HepG2 (cell line): ENCODE data around the gene SHC1. TPM values are rescaled to one million over a fixed set of nuclear protein-coding genes. Genes with fewer than 3 reads are reported as not detected.
A peak's percentile ranks its signal among the peaks of the same experiment; 100 is the strongest.

Source experiments
- FUBP1 ChIP-seq: sonication (generic); formaldehyde crosslinking; IDR thresholded peaks from 2 replicates; pipeline ENCODE4 v1.5.1; 2020; ENCODE audit warnings: missing genetic modification reagents, mild to moderate bottlenecking, borderline replicate concordance
- GATAD1 ChIP-seq: IDR thresholded peaks from 2 replicates; pipeline ENCODE4 v1.6.1; 2016; ENCODE audit warnings: missing genetic modification reagents, missing compliant biosample characterization
- HNF4G ChIP-seq, 2 experiments: sonication (generic) in 1 of 2; formaldehyde crosslinking in 1 of 2; IDR thresholded peaks; 2 replicates each; pipeline versions ENCODE4 v1.4.0 to v1.6.1; 2011 to 2020; ENCODE audit warnings: borderline replicate concordance in 2 of 2, low read depth in 2 of 2, mild to moderate bottlenecking in 2 of 2, low read length in 1 of 2, missing genetic modification reagents in 1 of 2, moderate library complexity in 1 of 2
- JARID2 ChIP-seq: sonication (generic); formaldehyde crosslinking; IDR thresholded peaks from 2 replicates; pipeline ENCODE4 v1.8.1; 2023; ENCODE audit warnings: missing genetic modification reagents, inconsistent platforms; ENCODE audit not compliant: insufficient replicate concordance
- LRRFIP1 ChIP-seq: sonication (generic); formaldehyde crosslinking; conservative IDR thresholded peaks from 2 replicates; pipeline ENCODE4 v1.4.0; 2020; ENCODE audit warnings: missing genetic modification reagents
- NFYB ChIP-seq: sonication (generic); formaldehyde crosslinking; IDR thresholded peaks from 2 replicates; pipeline ENCODE4 v1.4.0; 2020; ENCODE audit warnings: missing genetic modification reagents
- NONO ChIP-seq, 2 experiments: fragments of 450-650 bp in 1 of 2; sonication (generic) in 1 of 2; formaldehyde crosslinking in 1 of 2; IDR thresholded peaks in 1 of 2; conservative IDR thresholded peaks in 1 of 2; 2 replicates each; pipeline versions ENCODE4 v1.6.1 to v1.8.0; 2017 to 2022; ENCODE audit warnings: mild to moderate bottlenecking in 1 of 2, missing genetic modification reagents in 1 of 2, moderate library complexity in 1 of 2
- PATZ1 ChIP-seq: sonication (generic); formaldehyde crosslinking; IDR thresholded peaks from 2 replicates; pipeline ENCODE4 v1.4.0; 2020; ENCODE audit warnings: missing genetic modification reagents
- RCOR2 ChIP-seq: IDR thresholded peaks from 2 replicates; pipeline ENCODE4 v1.6.1; 2016; ENCODE audit warnings: missing biosample characterization, missing genetic modification reagents
- RXRA ChIP-seq: sonication (generic); formaldehyde crosslinking; IDR thresholded peaks from 2 replicates; pipeline ENCODE4 v1.5.1; 2020; ENCODE audit warnings: missing genetic modification reagents
- SMAD3 ChIP-seq: sonication (generic); formaldehyde crosslinking; IDR thresholded peaks from 2 replicates; pipeline ENCODE4 v1.4.0; 2020; ENCODE audit warnings: missing genetic modification reagents
- SP2 ChIP-seq: sonication (generic); formaldehyde crosslinking; IDR thresholded peaks from 2 replicates; pipeline ENCODE4 v1.5.1; 2020; ENCODE audit warnings: mild to moderate bottlenecking, missing genetic modification reagents
- ZC3H4 ChIP-seq: sonication (generic); formaldehyde crosslinking; IDR thresholded peaks from 2 replicates; pipeline ENCODE4 v1.4.0; 2020; ENCODE audit warnings: missing genetic modification reagents, borderline replicate concordance
- ZMAT5 ChIP-seq: sonication (generic); formaldehyde crosslinking; IDR thresholded peaks from 2 replicates; pipeline ENCODE4 v1.5.0; 2020; ENCODE audit warnings: mild to moderate bottlenecking, low read depth, missing genetic modification reagents, borderline replicate concordance
- ZNF275 ChIP-seq: sonication (generic); formaldehyde crosslinking; IDR thresholded peaks from 2 replicates; pipeline ENCODE4 v1.8.0; 2022; ENCODE audit warnings: missing genetic modification reagents, mild to moderate bottlenecking, inconsistent platforms, borderline replicate concordance
- ZNF3 ChIP-seq: IDR thresholded peaks from 2 replicates; pipeline ENCODE4 v1.7.0; 2017; ENCODE audit warnings: inconsistent platforms
- ZNF530 ChIP-seq: sonication (generic); formaldehyde crosslinking; IDR thresholded peaks from 2 replicates; pipeline ENCODE4 v1.5.0; 2020; ENCODE audit warnings: low read depth, mild to moderate bottlenecking, missing genetic modification reagents
- ZNF557 ChIP-seq: sonication (generic); formaldehyde crosslinking; IDR thresholded peaks from 2 replicates; pipeline ENCODE4 v1.4.0; 2020; ENCODE audit warnings: missing genetic modification reagents
- ZNF644 ChIP-seq: IDR thresholded peaks from 2 replicates; pipeline ENCODE4 v1.6.1; 2016; ENCODE audit warnings: low read depth
- ZSCAN20 ChIP-seq: sonication (generic); formaldehyde crosslinking; IDR thresholded peaks from 2 replicates; pipeline ENCODE4 v1.4.0; 2020; ENCODE audit warnings: missing genetic modification reagents, mild to moderate bottlenecking, borderline replicate concordance
- polyA plus RNA-seq, 8 experiments: library from polyadenylated mRNA; depleted of rRNA in 3 of 8; stranded (reverse) in 7 of 8; unstranded in 1 of 8; fragments of >200 nt; fragmentation: Illumina TruSeq in 4 of 8; extraction: Trizol in 4 of 8; gene quantifications; 2 replicates each; pipeline versions ENCODE4 v1.2.1 to v1.2.3, GENCODE V29; 2011 to 2016; ENCODE audit warnings: low read depth in 4 of 8, missing spikeins in 1 of 8, mixed read lengths in 1 of 8; ENCODE audit not compliant: insufficient read depth in 1 of 8
- total RNA-seq, 5 experiments: library from RNA; depleted of rRNA; stranded (reverse); fragments of >200 nt; fragmentation: Illumina TruSeq; extraction: Trizol; gene quantifications; 2 replicates each; pipeline ENCODE4 v1.2.3, GENCODE V29; 2016; ENCODE audit warnings: low read depth in 1 of 5

SHC1 gene
- total and polyA plus RNA-seq, 2 of the 13 experiments (the other 11 are each of a cell fraction or from before 2014, with no cell fraction given) = 52.0 to 137 TPM

GRCh38 chr1:154944401-154945159 lies 26.0 kb downstream of the SHC1 start (continued):
- TF ChIP-seq GATAD1 (CRISPR knock-in tag) (peak; percentile 40; the same call in 1 of the 2 replicates), ZNF557 (CRISPR knock-in tag) (no peak), FUBP1 (CRISPR knock-in tag) (no peak), RCOR2 (CRISPR knock-in tag) (no peak), ZNF3 (CRISPR knock-in tag) (no peak), ZMAT5 (no peak), JARID2 (CRISPR knock-in tag) (peak; percentile 15), LRRFIP1 (CRISPR knock-in tag) (no peak), ZNF530 (no peak), ZSCAN20 (no peak), SP2 (CRISPR knock-in tag) (no peak), NONO (IDR thresholded peaks at IDR 0.05) (no peak), NONO (CRISPR knock-in tag; conservative IDR thresholded peaks at IDR 0.05) (peak; percentile 50; the same call in 1 of the 2 replicates), ZC3H4 (CRISPR knock-in tag) (no peak), RXRA (peak; percentile 97), ZNF644 (CRISPR knock-in tag) (peak; percentile 86), ZNF275 (CRISPR knock-in tag) (no peak), HNF4G (IDR thresholded peaks at IDR 0.05; ENCODE audit: borderline replicate concordance, low read depth, low read length) (peak; percentile 79), HNF4G (CRISPR knock-in tag; IDR thresholded peaks at IDR 0.05; ENCODE audit: borderline replicate concordance, low read depth) (peak; percentile 63; the same call in 1 of the 2 replicates), PATZ1 (peak; percentile 97), NFYB (CRISPR knock-in tag) (no peak), SMAD3 (no peak)
